LNCaP clone FGC (cell line): Measurements from ENCODE around the gene PIK3R6.

Experiments used
- DNase-seq: peaks from one replicate; pipeline ENCODE4 v3.0.0-alpha.2; 2011; ENCODE audit warnings: low read depth
- H3K4me3 ChIP-seq: 2 replicates; pipeline ENCODE4 v1.5.1; 2011; ENCODE audit warnings: mild to moderate bottlenecking, low read depth, low read length, control low read depth
- TF ChIP-seq, protein P1 (sequence below): IDR thresholded peaks from 2 replicates; pipeline ENCODE4 v1.5.1; 2012; ENCODE audit warnings: mild to moderate bottlenecking; ENCODE audit not compliant: control insufficient read depth, insufficient read depth; ENCODE audit errors: extremely low read depth

The PIK3R6 gene

DNA sequence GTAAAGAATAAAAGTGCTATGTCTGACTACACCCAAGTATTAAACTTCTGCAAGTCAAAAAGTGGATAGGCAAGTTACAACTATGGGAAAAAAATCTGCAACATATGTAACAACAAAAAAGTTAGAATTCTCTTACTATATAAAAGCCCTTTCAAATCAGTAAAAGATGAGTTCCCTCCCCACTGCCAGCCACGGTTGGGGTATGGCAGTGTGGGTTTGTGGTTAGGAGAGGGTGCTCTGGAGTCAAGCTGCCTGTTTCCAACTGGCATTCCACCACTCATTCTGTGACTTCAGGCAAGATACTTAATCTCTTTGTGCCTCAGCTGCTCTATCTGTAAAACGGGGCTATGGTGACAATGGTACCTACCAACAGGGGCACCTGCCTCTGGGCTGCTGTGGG is 41.7 kb downstream of the PIK3R6 start:
- H3K4me3 ChIP-seq, result no peak overlapping the region
- TF ChIP-seq, protein P1, sequence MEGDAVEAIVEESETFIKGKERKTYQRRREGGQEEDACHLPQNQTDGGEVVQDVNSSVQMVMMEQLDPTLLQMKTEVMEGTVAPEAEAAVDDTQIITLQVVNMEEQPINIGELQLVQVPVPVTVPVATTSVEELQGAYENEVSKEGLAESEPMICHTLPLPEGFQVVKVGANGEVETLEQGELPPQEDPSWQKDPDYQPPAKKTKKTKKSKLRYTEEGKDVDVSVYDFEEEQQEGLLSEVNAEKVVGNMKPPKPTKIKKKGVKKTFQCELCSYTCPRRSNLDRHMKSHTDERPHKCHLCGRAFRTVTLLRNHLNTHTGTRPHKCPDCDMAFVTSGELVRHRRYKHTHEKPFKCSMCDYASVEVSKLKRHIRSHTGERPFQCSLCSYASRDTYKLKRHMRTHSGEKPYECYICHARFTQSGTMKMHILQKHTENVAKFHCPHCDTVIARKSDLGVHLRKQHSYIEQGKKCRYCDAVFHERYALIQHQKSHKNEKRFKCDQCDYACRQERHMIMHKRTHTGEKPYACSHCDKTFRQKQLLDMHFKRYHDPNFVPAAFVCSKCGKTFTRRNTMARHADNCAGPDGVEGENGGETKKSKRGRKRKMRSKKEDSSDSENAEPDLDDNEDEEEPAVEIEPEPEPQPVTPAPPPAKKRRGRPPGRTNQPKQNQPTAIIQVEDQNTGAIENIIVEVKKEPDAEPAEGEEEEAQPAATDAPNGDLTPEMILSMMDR, result no peak
- DNase-seq, result no peak

DNA sequence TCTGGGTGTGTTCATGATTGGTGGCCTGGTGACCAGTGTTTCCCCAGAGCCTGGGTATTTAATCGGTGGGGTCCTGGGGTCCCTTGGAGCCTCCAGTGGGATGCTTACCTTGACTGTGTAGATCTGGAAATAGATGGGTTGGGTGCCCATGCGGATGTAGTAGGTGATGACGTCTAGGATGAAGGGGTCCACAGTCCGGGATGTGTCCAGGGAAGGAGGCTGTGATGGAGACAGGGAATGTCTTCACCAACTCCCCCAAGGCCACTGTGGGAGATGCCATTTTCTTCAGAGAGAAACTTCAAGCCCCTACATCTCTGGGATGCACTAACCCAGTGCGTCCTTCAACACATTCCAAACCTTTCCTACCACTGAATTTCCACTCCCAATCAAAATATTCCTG is 44.2 kb downstream of the PIK3R6 start:
- DNase-seq, result no peak

DNA sequence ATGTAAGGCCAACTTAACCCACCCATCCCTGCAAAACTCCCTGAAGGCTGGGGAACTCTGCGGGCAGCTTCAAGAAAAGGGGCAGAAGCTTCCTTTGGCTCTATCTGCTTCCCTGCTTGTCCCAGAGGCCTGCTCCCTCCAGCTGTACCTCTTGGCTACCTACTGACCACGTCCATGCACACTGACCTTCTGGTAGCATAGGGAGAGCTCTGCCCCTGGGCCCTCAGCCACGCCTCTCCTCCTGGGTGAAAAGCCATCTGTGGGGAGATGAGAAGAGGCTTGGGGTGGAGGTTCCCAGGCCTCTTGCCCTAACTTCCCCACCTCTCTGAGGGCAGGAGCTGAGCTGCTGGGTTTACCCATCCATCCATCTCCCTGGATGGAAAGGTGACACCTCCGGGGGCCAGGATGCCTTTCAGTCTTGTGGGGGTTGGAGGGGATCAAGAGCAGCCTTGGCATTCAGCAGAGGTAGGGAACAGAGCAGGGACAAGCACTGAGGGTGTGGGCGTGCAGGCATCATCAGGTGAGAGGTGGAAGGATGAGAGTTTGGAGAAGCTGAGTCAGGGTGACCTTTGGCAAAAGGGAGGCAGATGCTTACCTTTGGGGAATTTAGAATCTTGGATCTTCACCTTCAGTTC is 45.0 kb downstream of the PIK3R6 start:
- no peak for DNase-seq
- TF ChIP-seq, protein P1, result no peak
- no peak overlapping the region for H3K4me3 ChIP-seq

More for the DNA sequence above, 44.2 kb downstream of the PIK3R6 start:
- TF ChIP-seq, protein P1, result no peak
- no peak overlapping the region for H3K4me3 ChIP-seq

DNA sequence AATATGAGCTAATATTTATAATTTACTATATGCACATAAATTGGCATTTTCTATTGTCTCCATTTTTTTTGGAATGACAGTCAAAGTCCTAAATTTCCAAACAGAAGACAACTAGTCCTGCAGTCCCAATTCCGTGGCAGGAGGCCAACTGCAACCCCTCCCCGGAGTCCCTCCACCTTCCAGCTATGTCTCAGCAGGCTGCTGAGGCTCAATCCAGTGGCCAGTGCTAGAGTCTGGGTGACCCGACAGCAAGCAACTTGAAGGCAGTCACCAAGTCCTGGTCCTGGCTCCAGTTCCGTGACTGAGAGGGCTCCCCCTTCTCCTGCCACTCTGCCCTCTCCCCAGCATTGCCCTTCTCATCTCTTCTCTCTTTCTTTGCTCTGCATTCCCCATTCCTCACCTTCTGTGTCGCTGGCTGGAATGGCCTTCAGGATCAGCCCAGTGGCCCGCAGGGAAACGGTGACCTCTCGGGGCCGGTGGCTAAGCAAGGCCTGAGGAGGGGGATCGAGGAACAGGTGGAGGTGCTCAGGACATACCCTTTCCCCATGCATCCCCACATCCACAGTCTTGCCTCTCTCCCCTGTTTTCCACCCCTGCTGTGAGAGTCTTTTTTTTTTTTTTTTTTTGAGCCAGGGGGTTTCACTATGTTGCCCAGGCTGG is 45.9 kb downstream of the PIK3R6 start:
- TF ChIP-seq, protein P1, result no peak
- H3K4me3 ChIP-seq, result no peak overlapping the region
- DNase-seq, result no peak

DNA sequence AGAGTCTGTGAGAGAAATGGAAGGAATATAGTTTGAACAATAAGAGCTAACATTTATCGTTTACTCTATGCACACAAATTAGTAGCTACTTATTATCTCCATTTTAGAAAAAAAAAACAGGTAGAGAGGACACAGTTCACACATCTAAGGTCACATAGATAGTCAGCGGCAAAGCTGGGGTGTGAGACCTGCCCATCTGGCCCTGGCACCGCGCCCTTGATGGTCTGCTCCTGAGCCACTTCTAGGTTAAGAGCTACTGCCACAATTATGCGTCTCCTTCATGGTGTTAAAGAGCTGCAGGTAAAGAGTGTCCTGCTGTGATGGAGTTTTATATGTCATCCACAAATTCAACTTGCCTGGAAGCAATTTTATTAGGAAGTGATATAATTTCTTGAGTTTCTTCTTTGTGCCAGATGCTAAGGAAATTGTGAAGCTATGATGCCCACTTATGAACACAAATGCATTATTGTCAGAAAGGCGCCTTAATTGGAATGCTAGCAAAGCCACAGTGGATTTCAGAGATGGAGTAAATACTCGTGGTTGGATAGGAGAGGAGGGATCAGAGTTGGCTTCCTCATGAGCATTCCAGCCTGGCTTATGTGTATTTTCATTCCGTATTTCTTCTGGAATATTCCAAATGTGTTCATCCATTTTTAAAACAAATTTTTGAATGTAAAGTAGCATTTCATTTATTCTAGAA is 47.0 kb downstream of the PIK3R6 start:
- no peak overlapping the region for H3K4me3 ChIP-seq
- TF ChIP-seq, protein P1, result no peak
- no peak for DNase-seq

DNA sequence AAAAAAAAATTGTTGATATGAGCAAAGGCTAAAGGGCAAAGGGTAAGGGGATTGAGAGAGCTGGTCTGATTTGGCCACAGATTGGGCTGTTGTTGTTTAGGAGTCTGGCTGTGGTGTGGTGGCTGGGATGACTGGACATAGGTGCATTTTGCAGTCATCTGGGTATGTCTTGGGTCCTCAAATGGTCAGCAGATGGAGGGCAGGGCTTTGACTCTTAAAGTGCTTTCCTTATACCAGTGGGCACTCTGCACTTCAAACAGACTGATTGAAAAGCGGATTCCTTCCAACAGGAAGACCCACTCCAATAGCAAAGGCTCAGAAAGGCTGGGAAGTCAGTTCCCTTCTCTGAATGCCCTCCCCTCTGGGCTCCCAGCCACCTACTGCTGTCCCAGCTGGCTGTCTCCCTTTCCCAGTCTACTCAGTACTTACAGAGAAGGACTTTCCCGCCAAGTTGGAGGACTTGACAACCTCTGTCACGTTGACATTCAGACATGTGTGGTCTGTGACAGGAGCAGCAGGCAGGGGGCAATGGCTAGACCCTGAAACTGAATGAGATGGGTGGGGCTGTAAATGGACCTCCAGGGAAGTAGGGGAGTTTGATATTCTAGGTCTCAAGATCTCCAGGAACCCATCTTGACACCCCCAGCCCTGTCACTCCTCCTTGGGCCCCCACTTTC is 48.7 kb downstream of the PIK3R6 start:
- H3K4me3 ChIP-seq, result no peak overlapping the region
- TF ChIP-seq, protein P1, result no peak
- no peak for DNase-seq
